Measurements from ENCODE around the gene MTOR. TPM values are rescaled to one million over a fixed set of nuclear protein-coding genes. Genes with fewer than 3 reads are reported as not detected.

Gene MTOR
- total RNA-seq, 6 donors from 2014 or later, result 27.5 to 61.0 (median 33.1) TPM

- H3K27ac ChIP-seq, result no peak overlapping the region
These were observed 103.5 kb downstream of the MTOR start for GRCh38 chr1:11158720-11159321.

GRCh38 chr1:11158291-11158690, 104.1 kb downstream of the MTOR start:
- TF ChIP-seq CTCF (IDR thresholded peaks at IDR 0.05), result no peak
- TF ChIP-seq EP300 (IDR thresholded peaks at IDR 0.05), result no peak
- no peak for TF ChIP-seq POLR2A (IDR thresholded peaks at IDR 0.05)
- no peak for TF ChIP-seq POLR2AphosphoS5 (IDR thresholded peaks at IDR 0.05)
- Histone ChIP-seq H3K27me3 (no peaks in the 10 kb centered on the region), H3K9me3 (no peaks in the 10 kb centered on the region), H3K36me3 (peaks cover 2 to 49% (median 23%) of the 10 kb centered on the region in 4 donors), H3K4me3 (no peak overlapping the region), H3K27ac (no peak overlapping the region), H3K4me1 (peaks cover 0 to 5% (median 0%) of the 10 kb centered on the region in 4 donors)
- DNase-seq (no peak), ATAC-seq (ENCODE audit: low FRiP score in 2 of 2) (no peak)
- 88 to 90% methylated on average over 3 of the region's 3 CpGs for WGBS, 2 donors

More at GRCh38 chr1:11158720-11159321, 103.5 kb downstream of the MTOR start:
- no peak for DNase-seq
- Histone ChIP-seq H3K4me1 (peaks cover 0 to 5% (median 0%) of the 10 kb centered on the region in 4 donors), H3K27me3 (no peaks in the 10 kb centered on the region), H3K36me3 (peaks cover 0 to 49% (median 23%) of the 10 kb centered on the region in 4 donors), H3K9me3 (no peaks in the 10 kb centered on the region), H3K4me3 (no peak overlapping the region)
- WGBS, 2 donors, result 84 to 86% methylated on average over 3 of the region's 3 CpGs
- ATAC-seq (ENCODE audit: low FRiP score in 2 of 2), result no peak
- TF ChIP-seq POLR2AphosphoS5 (IDR thresholded peaks at IDR 0.05) (no peak), POLR2A (IDR thresholded peaks at IDR 0.05) (no peak), EP300 (IDR thresholded peaks at IDR 0.05) (no peak), CTCF (IDR thresholded peaks at IDR 0.05) (no peak)

GRCh38 chr1:11157867-11158266, 104.5 kb downstream of the MTOR start:
- Histone ChIP-seq H3K27ac (no peak overlapping the region), H3K4me3 (no peak overlapping the region), H3K27me3 (no peaks in the 10 kb centered on the region), H3K36me3 (peaks cover 2 to 51% (median 23%) of the 10 kb centered on the region in 4 donors), H3K9me3 (no peaks in the 10 kb centered on the region), H3K4me1 (peaks cover 0 to 5% (median under 1%) of the 10 kb centered on the region in 4 donors)
- TF ChIP-seq POLR2AphosphoS5 (IDR thresholded peaks at IDR 0.05) (no peak), CTCF (IDR thresholded peaks at IDR 0.05) (no peak), POLR2A (IDR thresholded peaks at IDR 0.05) (no peak), EP300 (IDR thresholded peaks at IDR 0.05) (no peak)
- WGBS, 2 donors, result 42 to 52% methylated on average over 2 of the region's 2 CpGs
- peak in 1 of 2 donors; percentile 64 for ATAC-seq (ENCODE audit: low FRiP score in 2 of 2)
- DNase-seq, result no peak

GRCh38 chr1:11157394-11157793, 105.0 kb downstream of the MTOR start:
- DNase-seq (no peak), ATAC-seq (ENCODE audit: low FRiP score in 2 of 2) (no peak)
- Histone ChIP-seq H3K36me3 (peaks cover 2 to 52% (median 25%) of the 10 kb centered on the region in 4 donors), H3K27ac (no peak overlapping the region), H3K9me3 (no peaks in the 10 kb centered on the region), H3K27me3 (no peaks in the 10 kb centered on the region), H3K4me3 (no peak overlapping the region), H3K4me1 (peaks cover 2 to 5% (median 4%) of the 10 kb centered on the region in 4 donors)
- TF ChIP-seq POLR2AphosphoS5 (IDR thresholded peaks at IDR 0.05), result no peak
- TF ChIP-seq EP300 (IDR thresholded peaks at IDR 0.05), result no peak
- no peak for TF ChIP-seq CTCF (IDR thresholded peaks at IDR 0.05)
- TF ChIP-seq POLR2A (IDR thresholded peaks at IDR 0.05), result no peak
- WGBS, 2 donors, result 78 to 85% methylated on average over 8 of the region's 8 CpGs

- H3K36me3 ChIP-seq, result peaks cover 2 to 53% (median 27%) of the 10 kb centered on the region in 4 donors
- TF ChIP-seq POLR2AphosphoS5 (IDR thresholded peaks at IDR 0.05) (no peak), EP300 (IDR thresholded peaks at IDR 0.05) (no peak)
- WGBS, 2 donors, result 85 to 88% methylated on average over 6 to 7 of the region's 7 CpGs
- ATAC-seq (ENCODE audit: low FRiP score in 2 of 2), result no peak
- no peak for DNase-seq
- H3K27me3 ChIP-seq, result no peaks in the 10 kb centered on the region
- H3K4me1 ChIP-seq, result peaks cover 6 to 9% (median 8%) of the 10 kb centered on the region in 4 donors
- H3K4me3 ChIP-seq, result no peak overlapping the region
- H3K9me3 ChIP-seq, result no peaks in the 10 kb centered on the region
- H3K27ac ChIP-seq, result no peak overlapping the region
These were observed 105.4 kb downstream of the MTOR start for GRCh38 chr1:11156963-11157362.
